Endothelial cell of umbilical vein (primary cell): ENCODE data around the gene GDPGP1. TPM values are rescaled to one million over a fixed set of nuclear protein-coding genes. Genes with fewer than 3 reads are reported as not detected.

Experiments
- BruUV-seq: library from RNA; stranded (reverse); fragments of 400-500 nt; replicated peaks from 2 replicates; lab custom pipeline; 2021; lab: Mats Ljungman, UMichigan
- CTCF ChIA-PET: fragments of 300-600, 350-600 bp; sonication (Branson Sonifier 250); formaldehyde crosslinking; loops from one replicate; lab custom pipeline; 2021; ENCODE audit warnings: antibody characterized with exemption, inconsistent platforms; lab: Charles Lee
- POLR2A ChIA-PET: fragments of 300-600, 350-600 bp; sonication (Branson Sonifier 250); formaldehyde crosslinking; loops from one replicate; lab custom pipeline; 2021; ENCODE audit warnings: antibody characterized with exemption, inconsistent platforms; lab: Charles Lee
- DNase-seq: peaks from one replicate; pipeline ENCODE4 v3.0.0-alpha.2; 2011; ENCODE audit warnings: low read depth, low spot score
- FAIRE-seq: peaks from 2 replicates; lab custom pipeline; 2011; peaks lifted over from hg19 to GRCh38; lab: Jason Lieb, UNC
- H2AFZ ChIP-seq: 2 replicates; pipeline ENCODE4 v1.6.0; 2012; ENCODE audit warnings: low read depth, low read length, control low read depth, inconsistent platforms
- H3K27ac ChIP-seq: 2 replicates; pipeline ENCODE4 v1.5.1; 2011; ENCODE audit warnings: low read depth, mild to moderate bottlenecking, control low read depth, low read length, moderate library complexity; ENCODE audit not compliant: insufficient read depth
- H3K27me3 ChIP-seq, 2 experiments: 2 replicates each; pipeline versions ENCODE4 v1.6.0 to v1.6.1; 2011; ENCODE audit warnings: low read length in 2 of 2, mixed read lengths in 1 of 2; ENCODE audit not compliant: control insufficient read depth in 2 of 2, insufficient read depth in 2 of 2
- H3K36me3 ChIP-seq, 2 experiments: 2 replicates in 1 of 2; 3 replicates in 1 of 2; pipeline ENCODE4 v1.5.1; 2011; ENCODE audit warnings: low read length in 2 of 2, mild to moderate bottlenecking in 1 of 2, moderate library complexity in 1 of 2; ENCODE audit not compliant: control insufficient read depth in 2 of 2, insufficient read depth in 2 of 2; ENCODE audit errors: extremely low read depth in 1 of 2
- H3K4me1 ChIP-seq: 3 replicates; pipeline ENCODE4 v1.5.1; 2011; ENCODE audit warnings: mild to moderate bottlenecking, low read length; ENCODE audit not compliant: control insufficient read depth, insufficient read depth; ENCODE audit errors: extremely low read depth
- H3K4me2 ChIP-seq: 2 replicates; pipeline ENCODE4 v1.6.1; 2011; ENCODE audit warnings: low read length, control low read depth, mixed read lengths; ENCODE audit not compliant: insufficient read depth
- H3K4me3 ChIP-seq, 3 experiments: fragments of 200-600 bp in 1 of 3; sonication (generic), shearing (Covaris generic) in 1 of 3; replicated peaks in 1 of 3; 2 replicates each; pipeline ENCODE4 v1.5.1; 2011 to 2016; ENCODE audit warnings: control low read depth in 3 of 3, low read length in 3 of 3, mild to moderate bottlenecking in 2 of 3, inconsistent platforms in 1 of 3, low read depth in 1 of 3, moderate library complexity in 1 of 3; ENCODE audit not compliant: insufficient read depth in 1 of 3
- H3K79me2 ChIP-seq: 2 replicates; pipeline ENCODE4 v1.6.0; 2012; ENCODE audit warnings: low read length, inconsistent platforms; ENCODE audit not compliant: control insufficient read depth, insufficient read depth
- H3K9ac ChIP-seq: replicated peaks from 2 replicates; pipeline ENCODE3; 2011; ENCODE audit warnings: low read length, control low read depth; ENCODE audit not compliant: insufficient read depth; ENCODE audit errors: extremely low read depth
- H3K9me1 ChIP-seq: replicated peaks from 3 replicates; pipeline ENCODE4 v1.6.0; 2011; ENCODE audit warnings: mild to moderate bottlenecking, low read length; ENCODE audit not compliant: control insufficient read depth, insufficient read depth; ENCODE audit errors: extremely low read depth
- H3K9me3 ChIP-seq: replicated peaks from 2 replicates; pipeline ENCODE4 v1.5.1; 2012; ENCODE audit warnings: low read length, inconsistent platforms; ENCODE audit not compliant: control insufficient read depth, insufficient read depth
- H4K20me1 ChIP-seq: replicated peaks from 2 replicates; pipeline ENCODE3; 2011; ENCODE audit warnings: mild to moderate bottlenecking, low read length; ENCODE audit not compliant: control insufficient read depth, insufficient read depth; ENCODE audit errors: extremely low read depth
- CTCF ChIP-seq, 2 donors: IDR thresholded peaks; 1 replicate in 1 of 2; 2 replicates in 1 of 2; pipeline ENCODE4 v1.5.1; 2011; ENCODE audit warnings: low read length in 2 of 2, mild to moderate bottlenecking in 2 of 2, moderate library complexity in 2 of 2, control low read depth in 1 of 2, inconsistent platforms in 1 of 2, low read depth in 1 of 2; ENCODE audit not compliant: insufficient read depth in 1 of 2; ENCODE audit errors: extremely low read depth in 1 of 2
- EZH2 ChIP-seq: IDR thresholded peaks from 2 replicates; pipeline ENCODE4 v1.6.1; 2012; ENCODE audit warnings: borderline replicate concordance, low read depth, mild to moderate bottlenecking, moderate library complexity, low read length, inconsistent platforms; ENCODE audit not compliant: severe bottlenecking
- FOS ChIP-seq: IDR thresholded peaks from 2 replicates; pipeline ENCODE4 v1.6.1; 2011; ENCODE audit warnings: mild to moderate bottlenecking, low read length, moderate library complexity, borderline replicate concordance; ENCODE audit not compliant: insufficient read depth
- GATA2 ChIP-seq: IDR thresholded peaks from 2 replicates; pipeline ENCODE4 v1.7.0; 2011; ENCODE audit warnings: low read depth, mild to moderate bottlenecking, moderate library complexity, mixed read lengths, low read length; ENCODE audit not compliant: insufficient read length, insufficient read depth
- JUN ChIP-seq: IDR thresholded peaks from 2 replicates; pipeline ENCODE4 v1.6.1; 2011; ENCODE audit warnings: borderline replicate concordance, low read depth; ENCODE audit not compliant: insufficient read length, insufficient read depth
- MYC ChIP-seq: IDR thresholded peaks from one replicate; pipeline ENCODE4 v1.6.1; 2011; ENCODE audit warnings: mild to moderate bottlenecking, low read depth, low read length
- POLR2A ChIP-seq: IDR thresholded peaks from 2 replicates; pipeline ENCODE4 v1.6.1; 2012; ENCODE audit warnings: low read depth, mild to moderate bottlenecking, control low read depth, low read length
- POLR2AphosphoS5 ChIP-seq: IDR thresholded peaks from 2 replicates; pipeline ENCODE4 v1.6.1; 2012; ENCODE audit warnings: low read depth, mild to moderate bottlenecking, control low read depth, low read length, moderate library complexity; ENCODE audit not compliant: insufficient read depth
- dilution Hi-C: fragments of 300-500 bp; cut with MboI; formaldehyde crosslinking; loops from one replicate; pipeline ENCODE4 v1.15.0; 2019; ENCODE audit warnings: low sequenced_read_pairs; ENCODE audit not compliant: extremely low pct_ligation_motif_present
- intact Hi-C: fragments of 100-400 bp; cut with micrococcal nuclease; formaldehyde crosslinking; loops from one replicate; pipeline ENCODE4 v1.10.0; 2022
- polyA plus RNA-seq, 4 experiments: library from polyadenylated mRNA; depleted of rRNA in 3 of 4; stranded (reverse) in 3 of 4; unstranded in 1 of 4; fragments of >200 nt; gene quantifications; 2 replicates each; pipeline versions ENCODE4 v1.2.1 to v1.2.3, GENCODE V29; 2011 to 2012; ENCODE audit warnings: missing spikeins in 1 of 4
- total RNA-seq: library from RNA; stranded (reverse); gene quantifications from 2 replicates; pipeline ENCODE4 v1.2.3, GENCODE V29; 2021
- TF ChIP-seq, protein P1 (sequence below): IDR thresholded peaks from 2 replicates; pipeline ENCODE4 v1.6.1; 2011; ENCODE audit not compliant: insufficient read depth, insufficient read length

GDPGP1 gene
- total and polyA plus RNA-seq, 2 donors (not counting 3 experiments of a cell fraction or from before 2014, with no cell fraction given) = 4.8 to 7.2 TPM

- ChIA-PET POLR2A (interaction anchor here (0.6 to 1.5 kb wide), 6 partner anchors 12 to 212 kb away, joined by 3 to 6 read pairs (median 5); partner anchors contain the start of genes CIB1 and GDPGP1), CTCF (interaction anchor here (0.7 to 2.5 kb wide), 18 partner anchors 8 to 636 kb away, joined by 3 to 20 read pairs (median 4); partner anchors contain the start of genes CIB1, GDPGP1, NGRN and SEMA4B)
- Histone ChIP-seq H3K36me3 (no peaks in the 10 kb centered on the region), H3K4me2 (peak within 1 kb of the TSS; percentile 90), H3K4me1 (peaks cover 5% of the 10 kb centered on the region), H3K4me3 (peak within 1 kb of the TSS; percentile 49 to 75 (median 68)), H3K27me3 (no peaks in the 10 kb centered on the region), H2AFZ (peak within 1 kb of the TSS; percentile 93), H3K9me1 (no peaks in the 10 kb centered on the region), H3K79me2 (no peaks in the 10 kb centered on the region), H3K27ac (peak within 1 kb of the TSS; percentile 58), H3K9me3 (no peaks in the 10 kb centered on the region), H3K9ac (peak within 1 kb of the TSS; percentile 57), H4K20me1 (no peaks in the 10 kb centered on the region)
- intact Hi-C loops = loop anchor here (1.0 kb wide), 2 partner anchors 15 to 16 kb away; partner anchors contain the start of genes GDPGP1 and NGRN
- FAIRE-seq (peak; percentile 80), DNase-seq (peak; percentile 87)
- BruUV-seq = no TSS peak
- TF ChIP-seq EZH2 (no peak), CTCF (IDR thresholded peaks at IDR 0.05; ENCODE audit: extremely low read depth in 1 of 2, insufficient read depth in 1 of 2, low read depth in 1 of 2, low read length in 2 of 2) (peak in 1 of 2 donors; percentile 6), FOS (no peak), POLR2A (peak; percentile 73), JUN (no peak), GATA2 (no peak), MYC (no peak), POLR2AphosphoS5 (peak; percentile 66)
- TF ChIP-seq, protein P1, sequence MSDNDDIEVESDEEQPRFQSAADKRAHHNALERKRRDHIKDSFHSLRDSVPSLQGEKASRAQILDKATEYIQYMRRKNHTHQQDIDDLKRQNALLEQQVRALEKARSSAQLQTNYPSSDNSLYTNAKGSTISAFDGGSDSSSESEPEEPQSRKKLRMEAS = no peak
- dilution Hi-C loops = no loop called here
Observed at GRCh38 chr15:90249203-90249863, 15.3 kb downstream of the GDPGP1 start, which contains the start of gene TTLL13. Gene TTLL13, plus strand, starts transcription at chr15:90249556. Its CDS starts 1,075 bp downstream, at chr15:90250631.
